K562 (cell line): ENCODE measurements around the gene RUNDC3A. TPM values are rescaled to one million over a fixed set of nuclear protein-coding genes. Genes with fewer than 3 reads are reported as not detected.

Experiments used
- ATAC-seq: fragments of 200-7000 bp; cut with Tn5 transposase; 3 replicates; pipeline ENCODE4 v1.9.1; 2020; ENCODE audit warnings: moderate library complexity
- Bru-seq: library from RNA; stranded (reverse); fragments of 400-500 nt; gene quantifications from one replicate; lab custom pipeline; 2021; lab: Mats Ljungman, UMichigan
- BruChase-seq, 2 experiments: library from RNA; stranded (reverse); fragments of 400-500 nt; gene quantifications; one replicate each; lab custom pipeline; 2021; lab: Mats Ljungman, UMichigan
- BruUV-seq: library from RNA; stranded (reverse); fragments of 400-500 nt; replicated peaks from 2 replicates; lab custom pipeline; 2021; lab: Mats Ljungman, UMichigan
- CTCF ChIA-PET: fragments of 300-600 bp; formaldehyde crosslinking; extraction: SDS; loops from one replicate; lab custom pipeline; 2021; ENCODE audit warnings: low intra/inter-chr PET ratio; lab: Yijun Ruan, JAX
- POLR2A ChIA-PET: fragments of 300-600, 350-650 bp; sonication (Branson Sonifier 250); formaldehyde crosslinking; extraction: SDS; loops from one replicate; lab custom pipeline; 2021; ENCODE audit warnings: antibody characterized with exemption, inconsistent platforms; lab: Yijun Ruan, JAX
- DNase-seq, 4 experiments: peaks; one replicate each; pipeline versions ENCODE4 v3.0.0 to v3.0.0-alpha.2; 2011 to 2018; ENCODE audit warnings: low spot score in 3 of 4, mixed read lengths in 3 of 4; ENCODE audit errors: extremely low read depth in 1 of 4
- FAIRE-seq: peaks from 2 replicates; lab custom pipeline; 2011; peaks lifted over from hg19 to GRCh38; lab: Jason Lieb, UNC
- H2AFZ ChIP-seq: 2 replicates; pipeline ENCODE4 v1.6.0; 2011; ENCODE audit warnings: low read depth, low read length, control low read depth, inconsistent platforms
- H3K27ac ChIP-seq: fragments of 200-600 bp; 3 replicates; pipeline ENCODE4 v1.8.0; 2011; ENCODE audit warnings: low read depth, mild to moderate bottlenecking, control low read depth, inconsistent platforms, low read length, moderate library complexity, mixed read lengths; ENCODE audit errors: extremely low read depth
- H3K27me3 ChIP-seq, 2 experiments: fragments of 300-600 bp in 1 of 2; 2 replicates in 1 of 2; 3 replicates in 1 of 2; pipeline versions ENCODE4 v1.6.0 to v1.8.0; 2011; ENCODE audit warnings: inconsistent platforms in 2 of 2, low read length in 2 of 2, mild to moderate bottlenecking in 1 of 2, mixed read lengths in 1 of 2, moderate library complexity in 1 of 2; ENCODE audit not compliant: control insufficient read depth in 2 of 2, insufficient read depth in 2 of 2
- H3K36me3 ChIP-seq: fragments of 300-600 bp; 3 replicates; pipeline ENCODE4 v1.8.0; 2011; ENCODE audit warnings: mild to moderate bottlenecking, low read length, inconsistent platforms; ENCODE audit not compliant: control insufficient read depth, insufficient read depth
- H3K4me1 ChIP-seq, 2 experiments: fragments of 200-600 bp in 1 of 2; replicated peaks in 1 of 2; 2 replicates in 1 of 2; 3 replicates in 1 of 2; pipeline versions ENCODE4 v1.5.1 to v1.8.0; 2011; ENCODE audit warnings: inconsistent platforms in 2 of 2, low read length in 2 of 2, mild to moderate bottlenecking in 1 of 2, mixed read lengths in 1 of 2, moderate library complexity in 1 of 2; ENCODE audit not compliant: control insufficient read depth in 2 of 2, insufficient read depth in 2 of 2
- H3K4me2 ChIP-seq: 2 replicates; pipeline ENCODE4 v1.6.1; 2011; ENCODE audit warnings: low read length, control low read depth, inconsistent platforms, mixed read lengths; ENCODE audit not compliant: insufficient read depth
- H3K4me3 ChIP-seq: fragments of 200-600 bp; sonication (generic), shearing (Covaris generic); 2 replicates; pipeline ENCODE4 v1.5.1; 2016; ENCODE audit warnings: control low read depth, inconsistent platforms
- H3K79me2 ChIP-seq: fragments of 200-600 bp; 3 replicates; pipeline ENCODE4 v1.8.0; 2011; ENCODE audit warnings: low read length, inconsistent platforms; ENCODE audit not compliant: control insufficient read depth, insufficient read depth
- H3K9ac ChIP-seq, 2 experiments: 2 replicates each; pipeline versions ENCODE4 v1.6.0 to v1.6.1; 2011; ENCODE audit warnings: low read depth in 2 of 2, low read length in 2 of 2, control low read depth in 1 of 2, inconsistent platforms in 1 of 2, mild to moderate bottlenecking in 1 of 2, mixed read lengths in 1 of 2; ENCODE audit not compliant: insufficient read depth in 1 of 2
- H3K9me1 ChIP-seq: one replicate; pipeline ENCODE4 v1.6.0; 2011; ENCODE audit warnings: inconsistent platforms, mild to moderate bottlenecking, low read length, moderate library complexity; ENCODE audit not compliant: control insufficient read depth, insufficient read depth
- H3K9me3 ChIP-seq: replicated peaks from 2 replicates; pipeline ENCODE4 v1.5.1; 2011; ENCODE audit warnings: low read depth, low read length, inconsistent platforms; ENCODE audit not compliant: control insufficient read depth, insufficient read depth
- H4K20me1 ChIP-seq: replicated peaks from 2 replicates; pipeline ENCODE4 v1.6.1; 2011; ENCODE audit warnings: low read length, inconsistent platforms, mixed read lengths; ENCODE audit not compliant: control insufficient read depth, insufficient read depth
- LCOR ChIP-seq: sonication (generic); formaldehyde crosslinking; IDR thresholded peaks from 2 replicates; pipeline ENCODE4 v1.8.0; 2022; ENCODE audit warnings: mild to moderate bottlenecking, missing genetic modification reagents
- PHF20 ChIP-seq: fragments of 450-650 bp; IDR thresholded peaks from 2 replicates; pipeline ENCODE4 v1.6.1; 2018; ENCODE audit not compliant: partially characterized antibody
- SIN3A ChIP-seq, 2 experiments: fragments of 150-350 bp in 1 of 2; IDR thresholded peaks; 2 replicates each; pipeline ENCODE4 v1.6.1; 2011 to 2016; ENCODE audit warnings: borderline replicate concordance in 2 of 2, low read depth in 2 of 2, low read length in 2 of 2, mild to moderate bottlenecking in 2 of 2, moderate library complexity in 2 of 2; ENCODE audit not compliant: control insufficient read depth in 1 of 2
- SMARCE1 ChIP-seq: fragments of 450-650 bp; IDR thresholded peaks from 2 replicates; pipeline ENCODE4 v1.7.1; 2016; ENCODE audit warnings: mild to moderate bottlenecking
- ZBTB7A ChIP-seq: IDR thresholded peaks from 2 replicates; pipeline ENCODE4 v1.6.1; 2011; ENCODE audit warnings: low read depth, mild to moderate bottlenecking, low read length, moderate library complexity, borderline replicate concordance; ENCODE audit not compliant: control insufficient read depth
- ZNF639 ChIP-seq, 2 experiments: fragments of 200-800 bp in 1 of 2; sonication (Bioruptor generic) in 1 of 2; sonication (generic) in 1 of 2; formaldehyde crosslinking in 1 of 2; IDR thresholded peaks in 1 of 2; conservative IDR thresholded peaks in 1 of 2; 2 replicates each; pipeline versions ENCODE4 v1.5.0 to v1.6.1; 2016 to 2020; ENCODE audit warnings: missing compliant biosample characterization in 1 of 2, missing genetic modification characterization in 1 of 2, missing genetic modification reagents in 1 of 2
- ZNF766 ChIP-seq: fragments of 200-800 bp; sonication (Bioruptor generic); conservative IDR thresholded peaks from 2 replicates; pipeline ENCODE4 v1.6.1; 2016; ENCODE audit warnings: missing genetic modification characterization, missing compliant biosample characterization
- WGBS: fragments of 100-300 bp; shearing (Covaris generic); methylation state at CpG from one replicate; pipeline ENCODE4 v1.1.6; 2016; ENCODE audit warnings: low coverage, mixed read lengths; ENCODE audit not compliant: insufficient coverage; ENCODE audit errors: missing lambda C conversion rate; 5-methylcytosine and 5-hydroxymethylcytosine counted together
- in situ Hi-C: fragments of 300-500 bp; cut with MboI; formaldehyde crosslinking; loops from 4 replicates; pipeline ENCODE4 v1.15.0; 2018; ENCODE audit warnings: inconsistent platforms, mixed read lengths
- intact Hi-C: fragments of 100-400 bp; cut with micrococcal nuclease; formaldehyde crosslinking; loops from 2 replicates; pipeline ENCODE4 v1.14.2; 2022
- long read RNA-seq, 3 experiments: library from polyadenylated mRNA in 2 of 3; library from RNA in 1 of 3; unstranded in 2 of 3; stranded (forward) in 1 of 3; transcript quantifications; one replicate each; pipeline ENCODE4 v2.0.0, GENCODE V29; 2019 to 2022
- polyA minus RNA-seq, 3 experiments: library from RNA; depleted of rRNA, polyadenylated mRNA; stranded (reverse); fragments of >200 nt; gene quantifications; 2 replicates each; pipeline ENCODE4 v1.2.3, GENCODE V29; 2011
- polyA plus RNA-seq, 8 experiments: library from polyadenylated mRNA; depleted of rRNA in 4 of 8; stranded (reverse) in 5 of 8; unstranded in 3 of 8; fragments of >200 nt; fragmentation: Nextera tagmentation in 2 of 8; fragmentation: Illumina TruSeq in 1 of 8; extraction: Ambion mirVana in 2 of 8; extraction: Trizol in 1 of 8; gene quantifications; 2 replicates each; pipeline versions ENCODE4 v1.2.1 to v1.2.3, GENCODE V29; 2011 to 2014; ENCODE audit warnings: inconsistent platforms in 1 of 8, missing spikeins in 1 of 8
- total RNA-seq, 7 experiments: library from RNA; depleted of rRNA in 6 of 7; stranded (reverse); fragments of >200 nt in 6 of 7; fragmentation: Illumina TruSeq in 2 of 7; extraction: Trizol in 2 of 7; gene quantifications; 2 replicates each; pipeline versions ENCODE4 v1.2.1 to v1.2.3, GENCODE V29; 2011 to 2021; ENCODE audit warnings: low replicate concordance in 1 of 7
- TF ChIP-seq, protein P1 (sequence below), 2 experiments: fragments of 450-650 bp; IDR thresholded peaks; 2 replicates each; pipeline ENCODE4 v1.6.1; 2018; ENCODE audit warnings: mild to moderate bottlenecking in 2 of 2, low read depth in 1 of 2; ENCODE audit not compliant: partially characterized antibody in 2 of 2

The RUNDC3A gene
- total RNA-seq (2011; cell fraction: chromatin; rRNA removed; ENCODE audit: low replicate concordance) = 0.23 TPM in 1 of 2 replicates, not detected in the other
- total RNA-seq (2011; cell fraction: nucleolus; rRNA removed) = 0.17 TPM in 1 of 2 replicates, not detected in the other
- not detected in 2 replicates for total RNA-seq (2011; cell fraction: nucleoplasm; rRNA removed)
- total RNA-seq (2014; rRNA removed) (not detected in 2 replicates), total RNA-seq (2014; rRNA removed; fragmentation: Illumina TruSeq; extraction: Trizol) (not detected in 2 replicates), total RNA-seq (2015; rRNA removed; fragmentation: Illumina TruSeq; extraction: Trizol) (not detected in 2 replicates), total RNA-seq (2021) (not detected in 2 replicates), polyA plus RNA-seq (2011; rRNA removed) (0.05 TPM in 1 of 2 replicates, not detected in the other), polyA plus RNA-seq (2014; fragmentation: Illumina TruSeq; extraction: Trizol) (not detected in 2 replicates), polyA plus RNA-seq (2014; fragmentation: Nextera tagmentation; extraction: Ambion mirVana) (not detected), polyA plus RNA-seq (2014; rRNA removed) (not detected in 2 replicates), polyA minus RNA-seq (2011; rRNA and poly(A)+ RNA removed) (0.32 TPM in 1 of 2 replicates, not detected in the other), Bru-seq, nascent RNA (percentile 9 among the genes with signal in this experiment), BruChase-seq, experiment 1, labeled RNA remaining after a 2-hour chase (not detected), BruChase-seq, experiment 2, labeled RNA remaining after a 6-hour chase (percentile 9 among the genes with signal in this experiment)
- 0.07 and 0.49 TPM in 2 replicates for polyA plus RNA-seq (2011; cell fraction: cytosol; rRNA removed)
- polyA plus RNA-seq (2011; cell fraction: nucleus; rRNA removed) = 0.11 and 0.24 TPM in 2 replicates
- 0.10 and 0.36 TPM in 2 replicates for polyA plus RNA-seq (2012)
- polyA minus RNA-seq (2011; cell fraction: cytosol; rRNA and poly(A)+ RNA removed) = not detected in 2 replicates
- polyA minus RNA-seq (2011; cell fraction: nucleus; rRNA and poly(A)+ RNA removed) = not detected in 2 replicates
- long read RNA-seq, experiment 1 = 0 reads
- long read RNA-seq, experiment 2 = 0 reads
- long read RNA-seq, experiment 3 = 0 reads

- H3K27me3 ChIP-seq = peaks cover 7 to 36% of the 10 kb centered on the region in 2 experiments; a peak in 4 of 5 replicates
- DNase-seq (peak; percentile 84 to 100 (median 99)), FAIRE-seq (peak; percentile 81), ATAC-seq (peak; percentile 98)
- no peaks in the 10 kb centered on the region for H3K9me1 ChIP-seq
- BruUV-seq = no TSS peak
- H4K20me1 ChIP-seq = no peaks in the 10 kb centered on the region; the same call in 1 of the 2 replicates
- H3K4me1 ChIP-seq = peaks cover 0 to 26% of the 10 kb centered on the region in 2 experiments; a peak in 4 of 5 replicates
- WGBS = 7% methylated on average over 3 of the region's 39 CpGs
- in situ Hi-C loops (no loop called here), intact Hi-C loops (no loop called here)
- no peaks in the 10 kb centered on the region for H3K36me3 ChIP-seq
- peak within 1 kb of the TSS; percentile 60 for H3K4me2 ChIP-seq
- H3K4me3 ChIP-seq = peak within 1 kb of the TSS; percentile 26
- peak within 1 kb of the TSS in 1 of 2 experiments; percentile 33; a peak in 1 of 4 replicates for H3K9ac ChIP-seq
- CTCF ChIA-PET = no interaction called here
- no peak within 1 kb of the TSS for H3K27ac ChIP-seq
- H3K9me3 ChIP-seq = no peaks in the 10 kb centered on the region
- H3K79me2 ChIP-seq = no peaks in the 10 kb centered on the region
- H2AFZ ChIP-seq = no peak within 1 kb of the TSS
- POLR2A ChIA-PET = interaction anchor here (0.8 to 1.0 kb wide), 3 partner anchors 10 to 97 kb away, joined by 4 to 6 read pairs (median 4); no protein-coding TSS in a partner anchor
- TF ChIP-seq ZNF639 (CRISPR knock-in tag; conservative IDR thresholded peaks at IDR 0.05 in 1 of 2, IDR thresholded peaks at IDR 0.05 in 1 of 2) (0 out of 4 replicates have a peak, but pooled peaks of 1 of the 2 experiments have one; percentile 36), LCOR (CRISPR knock-in tag) (peak; percentile 57; the same call in 1 of the 2 replicates), SIN3A (IDR thresholded peaks at IDR 0.05; ENCODE audit: borderline replicate concordance in 2 of 2, control insufficient read depth in 1 of 2, low read depth in 2 of 2, low read length in 2 of 2) (peak in 1 of 2 experiments; percentile 81; a peak in 1 of 4 replicates), ZNF766 (CRISPR knock-in tag) (peak; percentile 64; the same call in 1 of the 2 replicates), PHF20 (no peak), ZBTB7A (peak; percentile 75), SMARCE1 (no peak)
- TF ChIP-seq, protein P1, sequence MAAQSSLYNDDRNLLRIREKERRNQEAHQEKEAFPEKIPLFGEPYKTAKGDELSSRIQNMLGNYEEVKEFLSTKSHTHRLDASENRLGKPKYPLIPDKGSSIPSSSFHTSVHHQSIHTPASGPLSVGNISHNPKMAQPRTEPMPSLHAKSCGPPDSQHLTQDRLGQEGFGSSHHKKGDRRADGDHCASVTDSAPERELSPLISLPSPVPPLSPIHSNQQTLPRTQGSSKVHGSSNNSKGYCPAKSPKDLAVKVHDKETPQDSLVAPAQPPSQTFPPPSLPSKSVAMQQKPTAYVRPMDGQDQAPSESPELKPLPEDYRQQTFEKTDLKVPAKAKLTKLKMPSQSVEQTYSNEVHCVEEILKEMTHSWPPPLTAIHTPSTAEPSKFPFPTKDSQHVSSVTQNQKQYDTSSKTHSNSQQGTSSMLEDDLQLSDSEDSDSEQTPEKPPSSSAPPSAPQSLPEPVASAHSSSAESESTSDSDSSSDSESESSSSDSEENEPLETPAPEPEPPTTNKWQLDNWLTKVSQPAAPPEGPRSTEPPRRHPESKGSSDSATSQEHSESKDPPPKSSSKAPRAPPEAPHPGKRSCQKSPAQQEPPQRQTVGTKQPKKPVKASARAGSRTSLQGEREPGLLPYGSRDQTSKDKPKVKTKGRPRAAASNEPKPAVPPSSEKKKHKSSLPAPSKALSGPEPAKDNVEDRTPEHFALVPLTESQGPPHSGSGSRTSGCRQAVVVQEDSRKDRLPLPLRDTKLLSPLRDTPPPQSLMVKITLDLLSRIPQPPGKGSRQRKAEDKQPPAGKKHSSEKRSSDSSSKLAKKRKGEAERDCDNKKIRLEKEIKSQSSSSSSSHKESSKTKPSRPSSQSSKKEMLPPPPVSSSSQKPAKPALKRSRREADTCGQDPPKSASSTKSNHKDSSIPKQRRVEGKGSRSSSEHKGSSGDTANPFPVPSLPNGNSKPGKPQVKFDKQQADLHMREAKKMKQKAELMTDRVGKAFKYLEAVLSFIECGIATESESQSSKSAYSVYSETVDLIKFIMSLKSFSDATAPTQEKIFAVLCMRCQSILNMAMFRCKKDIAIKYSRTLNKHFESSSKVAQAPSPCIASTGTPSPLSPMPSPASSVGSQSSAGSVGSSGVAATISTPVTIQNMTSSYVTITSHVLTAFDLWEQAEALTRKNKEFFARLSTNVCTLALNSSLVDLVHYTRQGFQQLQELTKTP (IDR thresholded peaks at IDR 0.05; ENCODE audit: low read depth in 1 of 2, partially characterized antibody in 2 of 2) = peak in 1 of 2 experiments; percentile 70
Measured at GRCh38 chr17:44308320-44308818, at the start of gene RUNDC3A. Gene RUNDC3A (plus strand): TSS chr17:44308601. CDS start chr17:44308833, 232 bp downstream.
